ENCODE measurements around the gene RPS6KC1.

DNA sequence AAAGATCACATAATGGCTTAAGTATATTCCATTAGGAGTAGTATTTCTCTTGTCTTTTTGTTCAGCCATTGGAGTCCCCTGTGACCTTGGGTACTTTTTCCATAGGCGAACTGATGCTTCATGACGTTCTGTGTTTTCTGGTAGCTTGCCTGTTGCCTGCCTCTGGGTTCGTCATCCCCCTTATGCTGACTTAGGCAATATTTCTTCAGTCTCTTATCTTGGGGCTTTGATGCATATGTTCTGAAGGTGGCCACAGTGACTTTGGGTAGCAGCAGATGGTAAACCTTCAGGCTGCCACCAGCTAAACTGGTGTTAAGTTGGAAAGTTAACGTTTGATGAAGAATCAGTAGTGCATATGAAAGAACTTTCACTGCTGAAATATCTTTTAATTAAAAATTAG, 170.2 kb downstream of the RPS6KC1 start:
- TF ChIP-seq, protein P1, sequence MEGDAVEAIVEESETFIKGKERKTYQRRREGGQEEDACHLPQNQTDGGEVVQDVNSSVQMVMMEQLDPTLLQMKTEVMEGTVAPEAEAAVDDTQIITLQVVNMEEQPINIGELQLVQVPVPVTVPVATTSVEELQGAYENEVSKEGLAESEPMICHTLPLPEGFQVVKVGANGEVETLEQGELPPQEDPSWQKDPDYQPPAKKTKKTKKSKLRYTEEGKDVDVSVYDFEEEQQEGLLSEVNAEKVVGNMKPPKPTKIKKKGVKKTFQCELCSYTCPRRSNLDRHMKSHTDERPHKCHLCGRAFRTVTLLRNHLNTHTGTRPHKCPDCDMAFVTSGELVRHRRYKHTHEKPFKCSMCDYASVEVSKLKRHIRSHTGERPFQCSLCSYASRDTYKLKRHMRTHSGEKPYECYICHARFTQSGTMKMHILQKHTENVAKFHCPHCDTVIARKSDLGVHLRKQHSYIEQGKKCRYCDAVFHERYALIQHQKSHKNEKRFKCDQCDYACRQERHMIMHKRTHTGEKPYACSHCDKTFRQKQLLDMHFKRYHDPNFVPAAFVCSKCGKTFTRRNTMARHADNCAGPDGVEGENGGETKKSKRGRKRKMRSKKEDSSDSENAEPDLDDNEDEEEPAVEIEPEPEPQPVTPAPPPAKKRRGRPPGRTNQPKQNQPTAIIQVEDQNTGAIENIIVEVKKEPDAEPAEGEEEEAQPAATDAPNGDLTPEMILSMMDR (IDR thresholded peaks at IDR 0.05), result no peak
- TF ChIP-seq EZH2 (IDR thresholded peaks at IDR 0.05; ENCODE audit: borderline replicate concordance, insufficient read depth, low read depth, low read length, poor library complexity, severe bottlenecking), result no peak
